Natural killer cell (primary cell): ENCODE data around the gene LCE1B. TPM values are rescaled to one million over a fixed set of nuclear protein-coding genes. Genes with fewer than 3 reads are reported as not detected.

ENCODE experiments used
- ATAC-seq, 3 donors: fragments of 150-1000 bp in 2 of 3; fragments of 200-7000 bp in 1 of 3; cut with Tn5 transposase; 1 replicate in 1 of 3; 2 replicates in 2 of 3; pipeline ENCODE4 v1.10.0; 2021; ENCODE audit warnings: mild to moderate bottlenecking in 2 of 3, moderate library complexity in 2 of 3
- DNase-seq, 2 donors: peaks; one replicate each; pipeline versions ENCODE4 v3.0.0 to v3.0.0-alpha.2; 2013 to 2021; ENCODE audit warnings: mixed read lengths in 1 of 2
- H3K27ac ChIP-seq: one replicate; pipeline ENCODE4 v1.5.1; 2013; ENCODE audit warnings: mild to moderate bottlenecking, low read length
- H3K27me3 ChIP-seq: one replicate; pipeline ENCODE4 v1.6.1; 2013; ENCODE audit warnings: low read length; ENCODE audit not compliant: control insufficient read depth, insufficient read depth
- H3K36me3 ChIP-seq: one replicate; pipeline ENCODE4 v1.6.1; 2013; ENCODE audit warnings: low read length; ENCODE audit not compliant: control insufficient read depth, insufficient read depth
- H3K4me1 ChIP-seq: one replicate; pipeline ENCODE4 v1.6.1; 2013; ENCODE audit warnings: low read length; ENCODE audit not compliant: control insufficient read depth, insufficient read depth
- H3K4me3 ChIP-seq: one replicate; pipeline ENCODE4 v1.5.1; 2013; ENCODE audit warnings: low read length
- H3K9me3 ChIP-seq: one replicate; pipeline ENCODE4 v1.6.1; 2013; ENCODE audit warnings: low read length; ENCODE audit not compliant: control insufficient read depth, insufficient read depth
- H3K27ac Mint-ChIP-seq, 2 donors: one replicate each; pipeline ENCODE4 v1.8.0; 2022; ENCODE audit warnings: mild to moderate bottlenecking in 2 of 2, mixed read lengths in 2 of 2, moderate library complexity in 1 of 2
- H3K27me3 Mint-ChIP-seq, 2 donors: one replicate each; pipeline ENCODE4 v1.8.0; 2022; ENCODE audit warnings: low read depth in 2 of 2, mixed read lengths in 2 of 2
- H3K36me3 Mint-ChIP-seq: one replicate; pipeline ENCODE4 v1.8.0; 2022; ENCODE audit warnings: mixed read lengths
- H3K4me1 Mint-ChIP-seq, 2 donors: one replicate each; pipeline ENCODE4 v1.8.0; 2022; ENCODE audit warnings: mixed read lengths in 2 of 2
- H3K4me3 Mint-ChIP-seq: one replicate; pipeline ENCODE4 v1.8.0; 2022; ENCODE audit warnings: mild to moderate bottlenecking, moderate library complexity, mixed read lengths
- H3K9me3 Mint-ChIP-seq, 2 donors: one replicate each; pipeline ENCODE4 v1.8.0; 2022; ENCODE audit warnings: mixed read lengths in 2 of 2
- CTCF ChIP-seq: fragments of 200-600 bp; IDR thresholded peaks from one replicate; pipeline ENCODE4 v1.8.0; 2022; ENCODE audit warnings: antibody characterized with exemption
- WGBS: methylation state at CpG from one replicate; pipeline ENCODE4 v1.1.7; 2013; ENCODE audit warnings: missing lambda C conversion rate; ENCODE audit not compliant: insufficient coverage; 5-methylcytosine and 5-hydroxymethylcytosine counted together
- intact Hi-C: fragments of 100-400 bp; cut with micrococcal nuclease; formaldehyde crosslinking; loops from one replicate; pipeline ENCODE4 v1.14.2; 2022
- total RNA-seq, 4 donors: library from RNA; stranded (reverse); fragments of 120-200 nt in 1 of 4; gene quantifications; one replicate each; pipeline versions ENCODE4 v1.2.3 to v1.2.4, GENCODE V29; 2013 to 2022

Gene LCE1B
- total RNA-seq, 3 donors from 2014 or later (not counting 1 experiment from before 2014, with no cell fraction given) = not detected

- no peak for TF ChIP-seq CTCF
- Mint-ChIP-seq H3K27me3 (peaks cover 22 to 32% of the 10 kb centered on the region in 2 donors), H3K27ac (no peak within 1 kb of the TSS), H3K9me3 (no peaks in the 10 kb centered on the region), H3K36me3 (no peaks in the 10 kb centered on the region), H3K4me1 (no peaks in the 10 kb centered on the region), H3K4me3 (no peak within 1 kb of the TSS)
- H3K4me1 ChIP-seq = no peaks in the 10 kb centered on the region
- H3K27ac ChIP-seq = no peak within 1 kb of the TSS
- H3K27me3 ChIP-seq = no peaks in the 10 kb centered on the region
- H3K4me3 ChIP-seq = no peak within 1 kb of the TSS
- 51% methylated on average over 2 of the region's 2 CpGs for WGBS
- H3K9me3 ChIP-seq = no peaks in the 10 kb centered on the region
- intact Hi-C loops = no loop called here
- H3K36me3 ChIP-seq = no peaks in the 10 kb centered on the region
- no peak for ATAC-seq
- no peak for DNase-seq
These were observed 25.7 kb upstream of the LCE1B start, which contains the start of gene LCE1E for GRCh38 chr1:152786077-152786476. TSS of gene LCE1E (plus strand) at chr1:152786257. CDS start at chr1:152787300, 1,043 bp downstream.

- intact Hi-C loops = no loop called here
These were observed 16.1 kb upstream of the LCE1B start for GRCh38 chr1:152795686-152796085.

GRCh38 chr1:152796421-152796820 is 15.3 kb upstream of the LCE1B start, which contains the start of gene LCE1D:
TSS of gene LCE1D (plus strand) at chr1:152796721. CDS start at chr1:152797795, 1,074 bp downstream.
- no peaks in the 10 kb centered on the region for H3K4me1 ChIP-seq
- WGBS = 60% methylated on average over 3 of the region's 3 CpGs
- DNase-seq = no peak
- no peak for ATAC-seq
- H3K27me3 ChIP-seq = peaks cover 2% of the 10 kb centered on the region
- H3K4me3 Mint-ChIP-seq = no peak within 1 kb of the TSS
- TF ChIP-seq CTCF = no peak
- no peaks in the 10 kb centered on the region for H3K4me1 Mint-ChIP-seq
- no peak within 1 kb of the TSS for H3K27ac ChIP-seq
- H3K36me3 ChIP-seq = no peaks in the 10 kb centered on the region
- no peak within 1 kb of the TSS for H3K4me3 ChIP-seq
- no peak within 1 kb of the TSS for H3K27ac Mint-ChIP-seq
- H3K27me3 Mint-ChIP-seq = peaks cover 11 to 30% of the 10 kb centered on the region in 2 donors
- no peaks in the 10 kb centered on the region for H3K36me3 Mint-ChIP-seq
- H3K9me3 Mint-ChIP-seq = no peaks in the 10 kb centered on the region
- intact Hi-C loops = no loop called here
- no peaks in the 10 kb centered on the region for H3K9me3 ChIP-seq

More at GRCh38 chr1:152795686-152796085, 16.1 kb upstream of the LCE1B start:
- Mint-ChIP-seq H3K27me3 (peaks cover 11 to 32% of the 10 kb centered on the region in 2 donors), H3K36me3 (no peaks in the 10 kb centered on the region), H3K27ac (no peak overlapping the region), H3K9me3 (no peaks in the 10 kb centered on the region), H3K4me1 (no peaks in the 10 kb centered on the region), H3K4me3 (no peak overlapping the region)
- H3K4me3 ChIP-seq = no peak overlapping the region
- 77% methylated on average over 4 of the region's 4 CpGs for whole genome bisulfite sequencing
- H3K4me1 ChIP-seq = no peaks in the 10 kb centered on the region
- no peak overlapping the region for H3K27ac ChIP-seq
- no peak for DNase-seq
- no peak for ATAC-seq
- no peaks in the 10 kb centered on the region for H3K9me3 ChIP-seq
- TF ChIP-seq CTCF = no peak
- H3K27me3 ChIP-seq = no peaks in the 10 kb centered on the region
- H3K36me3 ChIP-seq = no peaks in the 10 kb centered on the region

- no peaks in the 10 kb centered on the region for H3K4me1 ChIP-seq
- WGBS = 59% methylated on average over 1 of the region's 1 CpG
- H3K36me3 ChIP-seq = no peaks in the 10 kb centered on the region
- H3K4me3 Mint-ChIP-seq = no peak overlapping the region
- H3K27me3 Mint-ChIP-seq = peaks cover 7 to 49% of the 10 kb centered on the region in 2 donors
- no peak for ATAC-seq
- intact Hi-C loops = no loop called here
- H3K27ac ChIP-seq = no peak overlapping the region
- TF ChIP-seq CTCF = no peak
- H3K36me3 Mint-ChIP-seq = no peaks in the 10 kb centered on the region
- no peak for DNase-seq
- no peaks in the 10 kb centered on the region for H3K9me3 ChIP-seq
- no peaks in the 10 kb centered on the region for H3K4me1 Mint-ChIP-seq
- H3K27me3 ChIP-seq = peaks cover 2% of the 10 kb centered on the region
- H3K27ac Mint-ChIP-seq = no peak overlapping the region
- no peak overlapping the region for H3K4me3 ChIP-seq
- no peaks in the 10 kb centered on the region for H3K9me3 Mint-ChIP-seq
These were observed 10.4 kb upstream of the LCE1B start for GRCh38 chr1:152801333-152801732.
